ENCODE measurements around the gene MRPS27.

Gene MRPS27

DNA sequence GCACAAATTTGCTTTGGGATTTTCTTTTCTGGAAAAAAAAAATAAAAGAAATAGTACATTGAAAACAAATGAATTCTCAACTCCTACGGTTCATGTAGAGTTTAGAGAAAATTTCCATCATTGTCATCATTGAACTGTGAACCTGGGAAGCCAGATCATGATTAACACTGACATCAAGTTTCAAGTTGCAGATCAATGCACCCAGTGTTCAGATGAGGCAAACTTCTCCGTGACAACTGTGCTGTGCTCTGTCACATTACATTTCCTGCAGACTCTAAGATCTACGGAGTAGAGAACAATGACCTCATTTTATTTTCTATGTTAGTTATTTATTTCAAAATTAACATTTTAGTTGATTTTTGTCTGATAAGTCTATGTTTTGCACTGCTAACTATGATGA, 113.0 kb downstream of the MRPS27 start:
- Histone ChIP-seq H3K4me3 (ENCODE audit: severe bottlenecking) (no peak overlapping the region), H3K27ac (ENCODE audit: poor library complexity, severe bottlenecking) (no peak overlapping the region), H3K4me1 (ENCODE audit: insufficient read depth, poor library complexity, severe bottlenecking) (peaks cover 30% of the 10 kb centered on the region), H3K27me3 (ENCODE audit: insufficient read depth, poor library complexity, severe bottlenecking) (no peaks in the 10 kb centered on the region), H3K36me3 (ENCODE audit: low read depth) (peaks cover 46% of the 10 kb centered on the region), H3K9me3 (ENCODE audit: severe bottlenecking) (no peaks in the 10 kb centered on the region)
- TF ChIP-seq CTCF (IDR thresholded peaks at IDR 0.05; ENCODE audit: poor library complexity, severe bottlenecking), result no peak
- DNase-seq (ENCODE audit: low spot score), result no peak
- no peak for ATAC-seq (ENCODE audit: low read depth)

DNA sequence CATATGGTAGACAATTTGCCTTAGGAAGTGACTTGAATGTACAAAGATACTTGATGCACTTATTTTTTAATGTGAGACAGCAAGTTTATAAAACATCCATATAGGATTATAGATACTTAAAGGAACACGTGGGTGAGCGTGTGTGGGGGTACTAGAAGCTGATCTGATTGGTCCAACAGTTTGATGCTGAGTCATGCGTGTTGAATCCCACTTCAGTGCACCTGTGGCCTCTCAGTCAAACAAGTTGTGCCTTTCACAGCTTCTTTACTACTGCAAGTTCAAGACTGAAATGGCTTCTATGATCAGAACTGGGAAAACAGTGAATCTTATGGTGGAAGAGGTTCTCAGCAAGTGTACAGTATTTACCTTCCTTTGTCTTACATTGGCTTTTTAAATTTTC, 113.9 kb downstream of the MRPS27 start:
- TF ChIP-seq CTCF (IDR thresholded peaks at IDR 0.05; ENCODE audit: poor library complexity, severe bottlenecking), result no peak
- Histone ChIP-seq H3K9me3 (ENCODE audit: severe bottlenecking) (no peaks in the 10 kb centered on the region), H3K4me3 (ENCODE audit: severe bottlenecking) (no peak overlapping the region), H3K4me1 (ENCODE audit: insufficient read depth, poor library complexity, severe bottlenecking) (peaks cover 22% of the 10 kb centered on the region), H3K36me3 (ENCODE audit: low read depth) (peaks cover 54% of the 10 kb centered on the region), H3K27me3 (ENCODE audit: insufficient read depth, poor library complexity, severe bottlenecking) (no peaks in the 10 kb centered on the region), H3K27ac (ENCODE audit: poor library complexity, severe bottlenecking) (no peak overlapping the region)
- no peak for DNase-seq (ENCODE audit: low spot score)
- no peak for ATAC-seq (ENCODE audit: low read depth)

GRCh38 chr5:72205431-72206009, 114.5 kb downstream of the MRPS27 start:
- ATAC-seq (ENCODE audit: low read depth), result no peak
- no peak overlapping the region for H3K4me3 ChIP-seq (ENCODE audit: severe bottlenecking)
- H3K36me3 ChIP-seq (ENCODE audit: low read depth), result peaks cover 54% of the 10 kb centered on the region
- no peak for DNase-seq (ENCODE audit: low spot score)
- H3K27me3 ChIP-seq (ENCODE audit: insufficient read depth, poor library complexity, severe bottlenecking), result no peaks in the 10 kb centered on the region
- H3K9me3 ChIP-seq (ENCODE audit: severe bottlenecking), result no peaks in the 10 kb centered on the region
- H3K27ac ChIP-seq (ENCODE audit: poor library complexity, severe bottlenecking), result no peak overlapping the region
- TF ChIP-seq CTCF (IDR thresholded peaks at IDR 0.05; ENCODE audit: poor library complexity, severe bottlenecking), result no peak
- peaks cover 16% of the 10 kb centered on the region for H3K4me1 ChIP-seq (ENCODE audit: insufficient read depth, poor library complexity, severe bottlenecking)

DNA sequence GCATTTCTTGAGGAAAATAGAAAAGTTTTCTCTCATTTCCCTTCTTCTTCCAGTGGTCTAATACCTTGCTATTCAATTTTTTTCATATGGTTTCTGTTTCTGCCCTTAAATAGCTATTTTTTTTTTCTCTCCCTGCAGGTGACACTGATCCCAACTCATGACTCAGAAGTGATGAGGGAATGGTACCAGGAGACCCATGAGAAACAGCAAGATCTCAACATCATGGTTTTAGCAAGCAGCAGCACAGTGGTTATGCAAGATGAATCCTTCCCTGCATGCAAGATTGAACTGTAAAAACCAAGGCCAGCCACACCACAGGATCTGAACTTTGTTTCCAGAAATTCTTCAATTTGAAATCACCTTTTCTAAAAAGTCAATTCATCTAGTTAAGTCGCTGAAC, 115.1 kb downstream of the MRPS27 start:
- no peak overlapping the region for H3K27ac ChIP-seq (ENCODE audit: poor library complexity, severe bottlenecking)
- H3K9me3 ChIP-seq (ENCODE audit: severe bottlenecking), result no peaks in the 10 kb centered on the region
- H3K4me1 ChIP-seq (ENCODE audit: insufficient read depth, poor library complexity, severe bottlenecking), result peaks cover 10% of the 10 kb centered on the region
- TF ChIP-seq CTCF (IDR thresholded peaks at IDR 0.05; ENCODE audit: poor library complexity, severe bottlenecking), result no peak
- H3K4me3 ChIP-seq (ENCODE audit: severe bottlenecking), result no peak overlapping the region
- peaks cover 56% of the 10 kb centered on the region for H3K36me3 ChIP-seq (ENCODE audit: low read depth)
- DNase-seq (ENCODE audit: low spot score) (no peak), ATAC-seq (ENCODE audit: low read depth) (no peak)
- no peaks in the 10 kb centered on the region for H3K27me3 ChIP-seq (ENCODE audit: insufficient read depth, poor library complexity, severe bottlenecking)

DNA sequence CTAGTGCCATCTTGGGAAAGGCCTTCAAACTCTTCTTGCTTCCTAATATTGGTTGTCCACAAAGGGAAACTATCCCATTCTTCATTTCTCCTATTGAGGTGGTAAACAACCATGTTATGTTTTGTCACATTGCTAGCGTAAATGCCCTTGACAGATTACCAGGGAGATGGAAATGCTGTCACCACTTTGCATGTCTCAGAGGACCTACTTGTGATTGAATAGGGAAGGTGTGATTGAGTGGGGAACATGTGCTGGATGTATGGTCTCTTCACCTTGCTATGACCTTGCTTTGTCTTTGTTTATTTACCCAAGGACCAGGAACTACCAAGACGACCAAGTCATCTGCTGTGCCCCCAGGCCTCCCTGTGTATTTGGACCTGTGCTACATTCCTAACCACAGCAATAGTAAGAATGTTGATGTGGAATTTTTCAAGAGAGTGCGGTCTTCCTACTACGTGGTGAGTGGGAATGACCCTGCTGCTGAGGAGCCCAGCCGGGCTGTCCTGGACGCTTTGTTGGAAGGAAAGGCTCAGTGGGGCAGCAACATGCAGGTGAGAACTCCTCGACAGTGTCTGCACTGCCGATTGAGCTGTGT, 116.7 kb downstream of the MRPS27 start:
- no peak for TF ChIP-seq CTCF (IDR thresholded peaks at IDR 0.05; ENCODE audit: poor library complexity, severe bottlenecking)
- H3K27ac ChIP-seq (ENCODE audit: poor library complexity, severe bottlenecking), result no peak overlapping the region
- no peak overlapping the region for H3K4me3 ChIP-seq (ENCODE audit: severe bottlenecking)
- no peaks in the 10 kb centered on the region for H3K27me3 ChIP-seq (ENCODE audit: insufficient read depth, poor library complexity, severe bottlenecking)
- peaks cover 68% of the 10 kb centered on the region for H3K36me3 ChIP-seq (ENCODE audit: low read depth)
- ATAC-seq (ENCODE audit: low read depth) (no peak), DNase-seq (ENCODE audit: low spot score) (no peak)
- H3K9me3 ChIP-seq (ENCODE audit: severe bottlenecking), result no peaks in the 10 kb centered on the region
- no peaks in the 10 kb centered on the region for H3K4me1 ChIP-seq (ENCODE audit: insufficient read depth, poor library complexity, severe bottlenecking)
